ENCODE data around the gene MFN2. TPM values are rescaled to one million over a fixed set of nuclear protein-coding genes. Genes with fewer than 3 reads are reported as not detected.
A peak's percentile ranks its signal among the peaks of the same experiment; 100 is the strongest.

Gene MFN2
- total RNA-seq, 4 donors from 2014 or later, result 72.1 to 92.8 (median 75.6) TPM

DNA sequence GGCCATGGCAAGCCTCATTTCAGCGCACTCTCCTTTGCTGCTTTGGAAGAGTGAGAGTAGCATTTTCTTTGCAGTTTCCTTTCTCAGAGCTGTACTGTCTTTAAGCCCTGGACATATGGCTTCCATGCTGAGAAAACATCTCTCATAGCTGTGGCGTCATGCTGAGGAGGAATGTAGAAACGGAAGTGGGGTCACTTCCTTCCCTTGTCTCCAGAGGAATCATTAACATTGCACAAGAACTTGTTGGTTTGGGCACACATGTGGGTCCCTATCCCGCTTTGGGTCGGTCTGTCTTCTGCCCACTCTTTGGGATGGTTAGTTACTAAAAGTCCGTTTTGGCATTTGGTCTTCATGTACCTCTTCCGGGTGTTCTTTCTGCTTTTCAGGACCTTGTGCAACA lies 5.6 kb downstream of the MFN2 start:
- H3K9me3 ChIP-seq, result no peaks in the 10 kb centered on the region
- H3K36me3 ChIP-seq, result peaks cover 0 to 34% (median 14%) of the 10 kb centered on the region in 4 donors
- 88 to 100% methylated on average over 1 to 7 of the region's 7 CpGs for WGBS, 2 donors (ENCODE audit: low coverage in 1 of 2)

DNA sequence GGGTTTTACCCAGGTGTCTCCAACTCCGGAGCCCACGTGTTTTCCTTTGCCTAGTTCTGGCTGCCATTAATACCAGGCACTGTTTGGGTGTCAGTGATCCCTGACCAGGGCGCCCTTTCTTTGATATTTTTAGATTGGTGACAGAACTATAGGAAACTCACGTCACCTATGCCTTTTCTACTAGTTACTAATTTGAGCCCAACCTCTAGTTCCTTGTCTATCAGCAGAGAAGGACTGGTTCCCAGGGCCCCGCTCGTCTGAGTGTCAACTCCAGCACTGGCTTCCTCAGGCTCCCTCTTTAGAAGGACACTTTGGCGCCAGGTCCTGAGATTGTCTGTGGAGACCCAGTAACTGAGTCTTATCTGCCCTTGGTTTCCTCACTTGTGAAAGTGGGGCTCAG lies 9.4 kb downstream of the MFN2 start:
- intact Hi-C loops (cut with DNase I; ENCODE audit: low total_unique reads), result no loop called here

More for the DNA sequence above, 5.6 kb downstream of the MFN2 start:
- no peak for DNase-seq
- Histone ChIP-seq H3K27ac (peak overlapping the region in 1 of 4 donors; percentile 24), H3K27me3 (no peaks in the 10 kb centered on the region), H3K4me3 (no peak overlapping the region), H3K4me1 (peaks cover 13 to 47% (median 32%) of the 10 kb centered on the region in 4 donors)
- intact Hi-C loops (cut with DNase I; ENCODE audit: low total_unique reads) (no loop called here), in situ Hi-C loops (cut with MboI; ENCODE audit: low pct_ligation_motif_present in 1 of 4, low pct_unique_long_range_greater_than_20kb in 1 of 4, low sequenced_read_pairs in 3 of 4) (no loop called here)
- TF ChIP-seq, protein P1, sequence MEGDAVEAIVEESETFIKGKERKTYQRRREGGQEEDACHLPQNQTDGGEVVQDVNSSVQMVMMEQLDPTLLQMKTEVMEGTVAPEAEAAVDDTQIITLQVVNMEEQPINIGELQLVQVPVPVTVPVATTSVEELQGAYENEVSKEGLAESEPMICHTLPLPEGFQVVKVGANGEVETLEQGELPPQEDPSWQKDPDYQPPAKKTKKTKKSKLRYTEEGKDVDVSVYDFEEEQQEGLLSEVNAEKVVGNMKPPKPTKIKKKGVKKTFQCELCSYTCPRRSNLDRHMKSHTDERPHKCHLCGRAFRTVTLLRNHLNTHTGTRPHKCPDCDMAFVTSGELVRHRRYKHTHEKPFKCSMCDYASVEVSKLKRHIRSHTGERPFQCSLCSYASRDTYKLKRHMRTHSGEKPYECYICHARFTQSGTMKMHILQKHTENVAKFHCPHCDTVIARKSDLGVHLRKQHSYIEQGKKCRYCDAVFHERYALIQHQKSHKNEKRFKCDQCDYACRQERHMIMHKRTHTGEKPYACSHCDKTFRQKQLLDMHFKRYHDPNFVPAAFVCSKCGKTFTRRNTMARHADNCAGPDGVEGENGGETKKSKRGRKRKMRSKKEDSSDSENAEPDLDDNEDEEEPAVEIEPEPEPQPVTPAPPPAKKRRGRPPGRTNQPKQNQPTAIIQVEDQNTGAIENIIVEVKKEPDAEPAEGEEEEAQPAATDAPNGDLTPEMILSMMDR (IDR thresholded peaks at IDR 0.05), result no peak
- TF ChIP-seq POLR2A (IDR thresholded peaks at IDR 0.05) (no peak), EP300 (IDR thresholded peaks at IDR 0.05; ENCODE audit: low read depth) (no peak), POLR2AphosphoS5 (IDR thresholded peaks at IDR 0.05) (no peak)

DNA sequence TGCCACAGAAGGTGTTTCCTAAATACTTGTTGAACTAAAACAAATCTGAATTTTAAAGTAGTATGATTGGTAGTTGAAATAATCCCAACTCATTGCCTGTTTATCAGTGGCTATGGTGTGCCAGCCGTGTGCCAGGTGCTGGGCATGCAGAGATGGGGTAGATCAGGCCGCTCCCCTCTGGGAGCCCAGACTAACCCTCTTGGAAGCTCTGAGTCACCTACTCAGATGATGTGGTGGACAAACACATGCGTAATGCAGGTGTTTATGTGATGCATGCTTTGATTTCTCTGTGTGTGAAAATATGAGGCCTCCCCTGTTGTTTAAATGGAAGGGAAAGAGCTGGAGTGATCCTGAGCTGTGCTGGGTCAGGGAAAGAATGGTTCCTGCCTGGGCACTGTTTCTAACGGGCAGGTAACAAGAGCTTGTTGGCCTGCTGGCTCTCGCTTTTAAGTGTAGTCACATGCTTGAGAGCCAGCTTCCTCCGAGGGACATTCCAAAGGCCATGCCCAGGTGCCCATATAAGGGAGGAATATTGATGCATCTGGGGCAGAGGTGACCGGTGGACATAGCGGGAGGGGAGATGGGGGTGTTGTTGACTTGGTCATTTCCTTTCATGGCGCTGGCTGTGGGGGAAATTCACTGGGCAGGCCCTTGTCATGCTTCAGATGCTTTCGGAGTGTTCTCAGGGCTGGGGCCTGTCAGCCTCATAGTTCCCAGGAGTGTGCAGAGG lies 10.2 kb downstream of the MFN2 start:
- Histone ChIP-seq H3K27ac (peak overlapping the region in 3 of 4 donors; percentile 13 to 54 (median 42)), H3K4me3 (no peak overlapping the region), H3K36me3 (peaks cover 0 to 56% (median 26%) of the 10 kb centered on the region in 4 donors), H3K27me3 (no peaks in the 10 kb centered on the region), H3K9me3 (no peaks in the 10 kb centered on the region), H3K4me1 (peaks cover 0 to 4% (median 2%) of the 10 kb centered on the region in 4 donors)
- intact Hi-C loops (cut with DNase I; ENCODE audit: low total_unique reads), result no loop called here
- in situ Hi-C loops (cut with MboI; ENCODE audit: low pct_ligation_motif_present in 1 of 4, low pct_unique_long_range_greater_than_20kb in 1 of 4, low sequenced_read_pairs in 3 of 4), result no loop called here
- DNase-seq, result no peak
- 82% methylated on average over 10 of the region's 10 CpGs; no CpG with 5 or more reads in 1 of the 2 donors for whole genome bisulfite sequencing, 2 donors (ENCODE audit: low coverage in 1 of 2)
- no peak for TF ChIP-seq POLR2A (IDR thresholded peaks at IDR 0.05)
- TF ChIP-seq EP300 (IDR thresholded peaks at IDR 0.05; ENCODE audit: low read depth), result no peak
- no peak for TF ChIP-seq POLR2AphosphoS5 (IDR thresholded peaks at IDR 0.05)
- TF ChIP-seq, protein P1 (IDR thresholded peaks at IDR 0.05), result no peak

More for the DNA sequence above, 9.4 kb downstream of the MFN2 start:
- 83 to 97% methylated on average over 5 to 7 of the region's 7 CpGs for WGBS, 2 donors (ENCODE audit: low coverage in 1 of 2)
- peaks cover 0 to 9% (median 4%) of the 10 kb centered on the region in 4 donors for H3K4me1 ChIP-seq
- H3K4me3 ChIP-seq, result no peak overlapping the region
- H3K27ac ChIP-seq, result peak overlapping the region in 3 of 4 donors; percentile 13 to 54 (median 42)
- no peak for DNase-seq
- TF ChIP-seq POLR2AphosphoS5 (IDR thresholded peaks at IDR 0.05) (no peak), EP300 (IDR thresholded peaks at IDR 0.05; ENCODE audit: low read depth) (no peak), POLR2A (IDR thresholded peaks at IDR 0.05) (no peak)
- TF ChIP-seq, protein P1 (IDR thresholded peaks at IDR 0.05), result no peak
- H3K9me3 ChIP-seq, result no peaks in the 10 kb centered on the region
- in situ Hi-C loops (cut with MboI; ENCODE audit: low pct_ligation_motif_present in 1 of 4, low pct_unique_long_range_greater_than_20kb in 1 of 4, low sequenced_read_pairs in 3 of 4), result no loop called here
- H3K36me3 ChIP-seq, result peaks cover 0 to 49% (median 23%) of the 10 kb centered on the region in 4 donors
- no peaks in the 10 kb centered on the region for H3K27me3 ChIP-seq

DNA sequence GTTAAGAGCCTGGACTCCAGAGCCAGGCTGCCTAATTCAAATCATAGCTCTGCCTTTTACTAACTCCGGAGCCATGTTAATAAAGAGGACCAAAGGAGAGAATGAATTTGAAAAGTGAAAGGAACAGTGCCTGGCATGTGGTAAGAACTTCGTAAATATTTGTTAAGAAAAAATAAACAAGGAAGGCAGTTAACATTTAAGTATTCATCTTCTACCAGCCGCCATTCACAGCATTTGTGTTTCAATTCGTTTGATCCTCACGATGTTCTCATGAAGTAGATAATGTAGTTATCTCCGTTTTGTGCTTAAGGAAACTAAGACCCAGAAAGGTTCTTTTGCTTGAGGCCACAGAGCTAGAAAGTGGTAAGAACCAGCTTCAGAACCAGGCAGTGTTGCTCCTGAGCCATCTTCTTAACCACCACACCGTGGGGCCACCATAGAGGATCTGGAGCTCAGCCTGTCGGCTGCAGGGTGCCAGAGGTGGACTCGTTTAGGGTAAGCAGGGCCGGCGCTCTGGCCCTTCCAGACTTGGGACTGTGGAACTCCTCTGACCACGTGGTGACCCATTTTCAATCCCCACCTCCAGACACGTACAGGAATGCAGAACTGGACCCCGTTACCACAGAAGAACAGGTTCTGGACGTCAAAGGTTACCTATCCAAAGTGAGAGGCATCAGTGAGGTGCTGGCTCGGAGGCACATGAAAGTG lies 11.9 kb downstream of the MFN2 start:
- Histone ChIP-seq H3K9me3 (no peaks in the 10 kb centered on the region), H3K27me3 (no peaks in the 10 kb centered on the region), H3K4me1 (no peaks in the 10 kb centered on the region), H3K27ac (no peak overlapping the region), H3K36me3 (peaks cover 0 to 65% (median 28%) of the 10 kb centered on the region in 4 donors), H3K4me3 (no peak overlapping the region)
- in situ Hi-C loops (cut with MboI; ENCODE audit: low pct_ligation_motif_present in 1 of 4, low pct_unique_long_range_greater_than_20kb in 1 of 4, low sequenced_read_pairs in 3 of 4), result no loop called here
- WGBS, 2 donors (ENCODE audit: low coverage in 1 of 2), result 64 to 76% methylated on average over 9 to 16 of the region's 16 CpGs
- DNase-seq, result no peak
- TF ChIP-seq, protein P1 (IDR thresholded peaks at IDR 0.05), result no peak
- TF ChIP-seq POLR2AphosphoS5 (IDR thresholded peaks at IDR 0.05) (no peak), EP300 (IDR thresholded peaks at IDR 0.05; ENCODE audit: low read depth) (no peak), POLR2A (IDR thresholded peaks at IDR 0.05) (no peak)
- intact Hi-C loops (cut with DNase I; ENCODE audit: low total_unique reads), result no loop called here

Measured in transverse colon (tissue), 4 donors.